ENCODE measurements around the gene ARID1B. TPM values are rescaled to one million over a fixed set of nuclear protein-coding genes. Genes with fewer than 3 reads are reported as not detected.

Gene ARID1B
- total RNA-seq, 1 experiment from 2014 or later, result 91.7 TPM

- no peak for TF ChIP-seq SIN3A (IDR thresholded peaks at IDR 0.05; ENCODE audit: borderline replicate concordance, insufficient read depth, low read depth, low read length)
- TF ChIP-seq, protein P1, sequence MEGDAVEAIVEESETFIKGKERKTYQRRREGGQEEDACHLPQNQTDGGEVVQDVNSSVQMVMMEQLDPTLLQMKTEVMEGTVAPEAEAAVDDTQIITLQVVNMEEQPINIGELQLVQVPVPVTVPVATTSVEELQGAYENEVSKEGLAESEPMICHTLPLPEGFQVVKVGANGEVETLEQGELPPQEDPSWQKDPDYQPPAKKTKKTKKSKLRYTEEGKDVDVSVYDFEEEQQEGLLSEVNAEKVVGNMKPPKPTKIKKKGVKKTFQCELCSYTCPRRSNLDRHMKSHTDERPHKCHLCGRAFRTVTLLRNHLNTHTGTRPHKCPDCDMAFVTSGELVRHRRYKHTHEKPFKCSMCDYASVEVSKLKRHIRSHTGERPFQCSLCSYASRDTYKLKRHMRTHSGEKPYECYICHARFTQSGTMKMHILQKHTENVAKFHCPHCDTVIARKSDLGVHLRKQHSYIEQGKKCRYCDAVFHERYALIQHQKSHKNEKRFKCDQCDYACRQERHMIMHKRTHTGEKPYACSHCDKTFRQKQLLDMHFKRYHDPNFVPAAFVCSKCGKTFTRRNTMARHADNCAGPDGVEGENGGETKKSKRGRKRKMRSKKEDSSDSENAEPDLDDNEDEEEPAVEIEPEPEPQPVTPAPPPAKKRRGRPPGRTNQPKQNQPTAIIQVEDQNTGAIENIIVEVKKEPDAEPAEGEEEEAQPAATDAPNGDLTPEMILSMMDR (IDR thresholded peaks at IDR 0.05), result no peak
- no peak for TF ChIP-seq TCF7L2 (IDR thresholded peaks at IDR 0.05; ENCODE audit: low read depth, low read length)
- TF ChIP-seq POLR2AphosphoS5 (IDR thresholded peaks at IDR 0.05; ENCODE audit: low read depth, low read length), result no peak
- TF ChIP-seq, protein P2, sequence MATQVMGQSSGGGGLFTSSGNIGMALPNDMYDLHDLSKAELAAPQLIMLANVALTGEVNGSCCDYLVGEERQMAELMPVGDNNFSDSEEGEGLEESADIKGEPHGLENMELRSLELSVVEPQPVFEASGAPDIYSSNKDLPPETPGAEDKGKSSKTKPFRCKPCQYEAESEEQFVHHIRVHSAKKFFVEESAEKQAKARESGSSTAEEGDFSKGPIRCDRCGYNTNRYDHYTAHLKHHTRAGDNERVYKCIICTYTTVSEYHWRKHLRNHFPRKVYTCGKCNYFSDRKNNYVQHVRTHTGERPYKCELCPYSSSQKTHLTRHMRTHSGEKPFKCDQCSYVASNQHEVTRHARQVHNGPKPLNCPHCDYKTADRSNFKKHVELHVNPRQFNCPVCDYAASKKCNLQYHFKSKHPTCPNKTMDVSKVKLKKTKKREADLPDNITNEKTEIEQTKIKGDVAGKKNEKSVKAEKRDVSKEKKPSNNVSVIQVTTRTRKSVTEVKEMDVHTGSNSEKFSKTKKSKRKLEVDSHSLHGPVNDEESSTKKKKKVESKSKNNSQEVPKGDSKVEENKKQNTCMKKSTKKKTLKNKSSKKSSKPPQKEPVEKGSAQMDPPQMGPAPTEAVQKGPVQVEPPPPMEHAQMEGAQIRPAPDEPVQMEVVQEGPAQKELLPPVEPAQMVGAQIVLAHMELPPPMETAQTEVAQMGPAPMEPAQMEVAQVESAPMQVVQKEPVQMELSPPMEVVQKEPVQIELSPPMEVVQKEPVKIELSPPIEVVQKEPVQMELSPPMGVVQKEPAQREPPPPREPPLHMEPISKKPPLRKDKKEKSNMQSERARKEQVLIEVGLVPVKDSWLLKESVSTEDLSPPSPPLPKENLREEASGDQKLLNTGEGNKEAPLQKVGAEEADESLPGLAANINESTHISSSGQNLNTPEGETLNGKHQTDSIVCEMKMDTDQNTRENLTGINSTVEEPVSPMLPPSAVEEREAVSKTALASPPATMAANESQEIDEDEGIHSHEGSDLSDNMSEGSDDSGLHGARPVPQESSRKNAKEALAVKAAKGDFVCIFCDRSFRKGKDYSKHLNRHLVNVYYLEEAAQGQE (IDR thresholded peaks at IDR 0.05; ENCODE audit: insufficient read depth in 1 of 2, low read depth in 2 of 2, low read length in 1 of 2), result no peak
- ATAC-seq (peak; percentile 49; the same call in 1 of the 2 replicates), DNase-seq (ENCODE audit: low read depth, low spot score) (no peak)
- H3K9me3 ChIP-seq (ENCODE audit: control insufficient read depth, insufficient read depth, low read depth, low read length), result no peaks in the 10 kb centered on the region
- in situ Hi-C loops (cut with HindIII; ENCODE audit: low pct_unique_long_range_greater_than_20kb, low sequenced_read_pairs), result no loop called here
- no peak overlapping the region for H3K4me3 ChIP-seq (ENCODE audit: low read depth in 2 of 2, low read length in 2 of 2)
- no peaks in the 10 kb centered on the region; the same call in 1 of the 2 replicates for H3K36me3 ChIP-seq (ENCODE audit: control insufficient read depth, insufficient read depth, low read length)
- intact Hi-C loops (cut with micrococcal nuclease; ENCODE audit: unreplicated experiment), result no loop called here
- CTCF ChIA-PET, result no interaction called here
- no peaks in the 10 kb centered on the region for H3K27me3 ChIP-seq (ENCODE audit: control insufficient read depth, insufficient read depth, low read length)
- peak overlapping the region; percentile 48; the same call in 1 of the 2 replicates for H3K27ac ChIP-seq (ENCODE audit: low read length)
- no TSS peak for BruUV-seq (replicated peaks)
- POLR2A ChIA-PET, result interaction anchor here (0.5 kb wide), 1 partner anchor 14 kb away, joined by 3 read pairs; no protein-coding TSS in a partner anchor
- H3K4me1 ChIP-seq (ENCODE audit: control insufficient read depth, insufficient read depth, low read length), result peaks cover 50% of the 10 kb centered on the region
Measured at GRCh38 chr6:157068691-157069324, 291.6 kb downstream of the ARID1B start.

DNA sequence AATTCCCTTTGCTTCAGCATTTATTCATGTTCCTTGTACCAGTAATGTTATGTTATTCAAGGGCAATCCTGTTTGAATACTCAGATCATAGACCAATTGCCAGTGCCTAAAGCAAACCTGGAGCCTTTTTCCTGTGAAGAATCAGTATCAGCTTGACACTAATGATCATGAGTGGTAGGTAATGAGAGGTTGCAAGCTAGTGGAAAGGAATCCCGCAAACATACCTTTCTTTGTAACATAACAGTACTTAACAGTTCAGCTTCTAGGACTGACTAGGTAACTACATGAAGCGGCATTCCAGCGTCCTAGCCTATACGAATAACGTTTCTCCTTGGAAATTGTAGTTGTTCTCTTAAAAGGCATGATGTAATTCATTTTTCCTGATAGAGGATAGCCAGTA, 292.4 kb downstream of the ARID1B start:
- TF ChIP-seq POLR2AphosphoS5 (IDR thresholded peaks at IDR 0.05; ENCODE audit: low read depth, low read length), result no peak
- TF ChIP-seq, protein P1 (IDR thresholded peaks at IDR 0.05), result no peak
- no peak for TF ChIP-seq TCF7L2 (IDR thresholded peaks at IDR 0.05; ENCODE audit: low read depth, low read length)
- TF ChIP-seq, protein P2 (IDR thresholded peaks at IDR 0.05; ENCODE audit: insufficient read depth in 1 of 2, low read depth in 2 of 2, low read length in 1 of 2), result no peak
- TF ChIP-seq SIN3A (IDR thresholded peaks at IDR 0.05; ENCODE audit: borderline replicate concordance, insufficient read depth, low read depth, low read length), result no peak
- Histone ChIP-seq H3K4me3 (ENCODE audit: low read depth in 2 of 2, low read length in 2 of 2) (no peak overlapping the region), H3K27me3 (ENCODE audit: control insufficient read depth, insufficient read depth, low read length) (no peaks in the 10 kb centered on the region), H3K36me3 (ENCODE audit: control insufficient read depth, insufficient read depth, low read length) (no peaks in the 10 kb centered on the region; the same call in 1 of the 2 replicates), H3K4me1 (ENCODE audit: control insufficient read depth, insufficient read depth, low read length) (peaks cover 50% of the 10 kb centered on the region), H3K9me3 (ENCODE audit: control insufficient read depth, insufficient read depth, low read depth, low read length) (no peaks in the 10 kb centered on the region), H3K27ac (ENCODE audit: low read length) (peak overlapping the region; percentile 48; the same call in 1 of the 2 replicates)
- POLR2A ChIA-PET, result interaction anchor here (0.6 kb wide), 1 partner anchor 9 kb away, joined by 3 read pairs; no protein-coding TSS in a partner anchor
- intact Hi-C loops (cut with micrococcal nuclease; ENCODE audit: unreplicated experiment), result no loop called here
- CTCF ChIA-PET, result no interaction called here
- BruUV-seq (replicated peaks), result no TSS peak
- ATAC-seq, result no peak
- DNase-seq (ENCODE audit: low read depth, low spot score), result no peak
- in situ Hi-C loops (cut with HindIII; ENCODE audit: low pct_unique_long_range_greater_than_20kb, low sequenced_read_pairs), result no loop called here
